ENCODE results near the gene MYO3B.

MYO3B gene

DNA sequence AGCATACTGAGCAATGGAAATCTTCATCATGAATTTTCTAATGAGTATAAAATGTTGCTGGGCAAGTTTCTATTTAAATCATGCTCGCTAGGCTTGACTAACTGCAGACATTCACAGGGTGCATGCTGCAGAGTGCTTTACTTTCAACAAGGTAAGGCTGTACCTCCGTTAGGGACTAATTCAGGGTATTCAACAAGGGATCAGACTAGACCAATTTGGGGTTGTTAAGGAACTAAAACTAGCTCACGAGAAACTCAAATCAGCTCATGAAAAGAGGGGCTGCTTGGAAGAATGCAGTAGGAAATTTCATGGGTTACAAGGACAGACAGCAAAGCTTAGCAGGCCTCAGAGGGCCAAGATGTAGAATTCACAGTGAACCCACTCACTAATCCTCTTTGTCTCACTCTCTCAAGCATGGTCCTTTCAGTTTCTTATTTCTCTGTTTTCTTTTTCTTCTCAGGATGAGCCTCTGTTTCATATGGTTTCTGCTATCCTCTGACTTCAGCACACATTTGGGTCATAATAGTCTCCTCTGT is 2.2 kb downstream of the MYO3B start:
- TF ChIP-seq ZFX (IDR thresholded peaks at IDR 0.05) = no peak
- TF ChIP-seq, protein P1, sequence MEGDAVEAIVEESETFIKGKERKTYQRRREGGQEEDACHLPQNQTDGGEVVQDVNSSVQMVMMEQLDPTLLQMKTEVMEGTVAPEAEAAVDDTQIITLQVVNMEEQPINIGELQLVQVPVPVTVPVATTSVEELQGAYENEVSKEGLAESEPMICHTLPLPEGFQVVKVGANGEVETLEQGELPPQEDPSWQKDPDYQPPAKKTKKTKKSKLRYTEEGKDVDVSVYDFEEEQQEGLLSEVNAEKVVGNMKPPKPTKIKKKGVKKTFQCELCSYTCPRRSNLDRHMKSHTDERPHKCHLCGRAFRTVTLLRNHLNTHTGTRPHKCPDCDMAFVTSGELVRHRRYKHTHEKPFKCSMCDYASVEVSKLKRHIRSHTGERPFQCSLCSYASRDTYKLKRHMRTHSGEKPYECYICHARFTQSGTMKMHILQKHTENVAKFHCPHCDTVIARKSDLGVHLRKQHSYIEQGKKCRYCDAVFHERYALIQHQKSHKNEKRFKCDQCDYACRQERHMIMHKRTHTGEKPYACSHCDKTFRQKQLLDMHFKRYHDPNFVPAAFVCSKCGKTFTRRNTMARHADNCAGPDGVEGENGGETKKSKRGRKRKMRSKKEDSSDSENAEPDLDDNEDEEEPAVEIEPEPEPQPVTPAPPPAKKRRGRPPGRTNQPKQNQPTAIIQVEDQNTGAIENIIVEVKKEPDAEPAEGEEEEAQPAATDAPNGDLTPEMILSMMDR (conservative IDR thresholded peaks at IDR 0.05) = no peak
- no peak overlapping the region for H3K27ac ChIP-seq

DNA sequence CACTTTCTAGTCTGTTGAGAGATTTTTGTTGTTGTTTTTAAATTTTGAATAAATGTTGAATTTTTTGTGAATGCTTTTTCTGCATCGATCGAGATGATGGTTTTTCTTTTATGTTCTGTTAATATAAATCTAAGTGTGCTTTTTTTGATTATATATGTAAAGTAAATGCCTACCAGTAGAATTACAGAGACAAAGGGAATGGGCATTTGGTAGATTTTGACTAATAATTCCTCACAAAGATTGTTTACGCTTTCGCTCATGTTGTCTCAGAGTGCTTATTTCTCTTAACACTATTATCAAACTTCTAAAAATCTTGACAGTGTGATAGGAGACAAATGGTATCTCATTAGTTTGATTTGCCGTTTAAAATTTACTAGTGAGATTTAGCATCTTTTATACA is 3.7 kb downstream of the MYO3B start:
- no peak for TF ChIP-seq ZFX (IDR thresholded peaks at IDR 0.05)
- TF ChIP-seq, protein P1 (conservative IDR thresholded peaks at IDR 0.05) = no peak
- no peak overlapping the region for H3K27ac ChIP-seq

DNA sequence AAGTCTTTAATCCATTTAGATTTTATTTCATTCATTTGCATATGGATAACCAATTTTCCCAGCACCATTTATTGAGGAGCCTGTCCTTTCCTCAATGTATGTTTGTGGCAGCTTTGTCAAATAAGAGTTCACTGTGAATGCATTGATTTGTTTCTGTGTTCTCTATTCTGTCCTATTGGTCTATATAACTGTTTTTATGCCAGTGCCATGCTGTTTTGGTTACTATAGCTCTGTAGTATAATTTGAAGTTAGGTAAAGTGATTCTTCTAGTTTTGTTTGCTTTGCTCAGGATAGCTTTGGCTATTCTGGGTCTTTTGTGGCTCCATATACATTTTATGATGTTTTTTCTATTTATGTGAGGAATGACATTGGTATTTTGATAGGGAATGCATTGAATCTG is 7.4 kb downstream of the MYO3B start:
- H3K27ac ChIP-seq = no peak overlapping the region
- TF ChIP-seq, protein P1 (conservative IDR thresholded peaks at IDR 0.05) = no peak
- no peak for TF ChIP-seq ZFX (IDR thresholded peaks at IDR 0.05)

DNA sequence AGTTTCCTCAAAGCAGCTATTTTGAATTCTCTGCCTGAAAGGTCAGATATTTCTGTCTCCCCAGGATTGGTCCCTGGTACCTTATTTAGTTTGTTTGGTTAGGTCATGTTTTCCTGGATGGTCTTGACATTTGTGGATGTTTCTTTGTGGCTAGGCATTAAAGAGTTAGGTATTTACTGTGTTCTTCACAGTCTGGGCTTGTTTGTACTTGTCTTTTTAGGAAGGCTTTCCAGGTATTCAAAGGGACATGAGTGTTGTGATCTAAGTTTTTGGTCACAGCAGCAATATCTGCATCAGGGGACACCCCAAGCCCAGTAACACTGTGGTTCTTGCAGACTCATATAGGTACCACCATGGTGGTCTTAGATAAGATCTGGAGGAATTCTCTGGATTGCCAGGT is 11.8 kb downstream of the MYO3B start:
- TF ChIP-seq, protein P1 (conservative IDR thresholded peaks at IDR 0.05) = no peak
- no peak for TF ChIP-seq ZFX (IDR thresholded peaks at IDR 0.05)
- no peak overlapping the region for H3K27ac ChIP-seq

DNA sequence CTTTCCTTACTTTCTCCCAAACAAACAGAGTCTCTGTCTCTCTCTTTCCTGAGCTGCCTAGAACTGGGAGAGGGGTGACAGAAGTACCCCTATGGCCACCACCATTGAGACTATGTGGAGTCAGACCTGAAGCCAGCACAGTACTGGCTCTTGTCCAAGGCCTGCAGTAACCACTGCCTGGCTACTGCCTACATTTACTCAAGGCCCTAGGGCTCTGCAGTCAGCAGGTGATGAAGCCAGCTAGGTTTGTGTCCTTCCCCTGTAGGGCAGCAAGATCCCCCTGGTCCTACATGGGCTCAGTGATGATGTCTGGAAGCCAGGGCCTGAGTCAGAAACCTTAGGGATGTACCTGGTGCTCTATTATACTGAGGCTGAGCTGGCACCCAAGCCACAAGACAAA is 12.2 kb downstream of the MYO3B start:
- TF ChIP-seq, protein P1 (conservative IDR thresholded peaks at IDR 0.05) = no peak
- TF ChIP-seq ZFX (IDR thresholded peaks at IDR 0.05) = no peak

DNA sequence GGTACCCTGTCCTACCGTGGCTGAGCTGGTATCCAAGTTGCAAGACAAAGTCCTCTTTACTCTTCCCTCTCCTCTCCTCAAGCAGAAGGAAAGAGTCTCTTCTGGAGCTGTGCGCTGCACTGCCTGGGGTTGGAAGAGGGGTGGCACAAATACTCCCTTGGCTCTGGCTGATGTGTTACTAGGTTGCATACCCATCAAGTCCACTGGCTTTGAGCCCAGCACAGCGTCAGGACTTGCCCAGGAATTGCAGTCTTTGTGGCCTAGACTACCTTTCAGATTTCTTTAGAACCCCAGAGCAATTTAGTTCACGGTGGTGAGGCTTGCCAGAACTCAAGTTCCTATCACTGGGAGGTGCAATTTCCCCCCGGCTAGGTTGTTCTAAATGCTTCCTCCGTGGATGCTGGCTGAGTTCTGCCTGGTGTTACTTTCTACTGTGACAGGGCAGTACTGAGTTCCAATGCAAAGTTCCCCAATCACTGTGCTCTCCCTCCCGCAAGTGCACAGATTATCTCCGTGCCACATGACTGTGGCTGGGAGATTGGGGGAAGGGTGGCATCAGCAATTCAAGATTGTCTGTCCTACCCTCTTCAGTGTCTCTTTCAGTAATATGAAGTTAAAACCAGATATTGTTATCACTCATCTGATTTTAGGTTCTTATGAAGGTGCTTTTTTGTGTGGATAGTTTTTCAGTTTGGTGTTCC is 13.4 kb downstream of the MYO3B start:
- TF ChIP-seq ZFX (IDR thresholded peaks at IDR 0.05) = no peak
- TF ChIP-seq, protein P1 (conservative IDR thresholded peaks at IDR 0.05) = no peak
- H3K27ac ChIP-seq = no peak overlapping the region

More for the DNA sequence above, 12.2 kb downstream of the MYO3B start:
- H3K27ac ChIP-seq = no peak overlapping the region

DNA sequence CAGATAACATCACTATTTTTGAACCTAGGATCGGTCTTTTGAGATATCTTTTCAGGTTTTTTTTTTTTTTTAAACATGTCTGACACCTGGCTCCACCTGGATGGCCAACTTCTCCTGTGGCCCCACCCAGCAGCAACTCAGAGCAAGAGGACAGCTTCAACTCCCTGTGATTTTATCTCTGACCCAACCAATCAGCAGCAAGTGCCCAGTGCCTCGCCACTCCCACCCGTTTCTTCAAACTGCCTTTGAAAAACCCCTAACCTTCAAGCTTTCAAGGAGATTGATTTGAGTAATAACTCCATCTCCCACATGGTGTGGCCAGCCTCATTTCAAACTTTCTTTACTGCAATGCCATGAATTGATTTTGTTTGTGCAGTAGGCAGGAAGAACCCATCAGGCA is 19.0 kb downstream of the MYO3B start:
- H3K27ac ChIP-seq = no peak overlapping the region
- TF ChIP-seq, protein P1 (conservative IDR thresholded peaks at IDR 0.05) = no peak
- TF ChIP-seq ZFX (IDR thresholded peaks at IDR 0.05) = no peak
